BLaER1 treated with 17β-estradiol and CSF1 and Interleukin-3, amounts not matched to agents 10 nM and 100 nM (cell line): ENCODE data around the gene NDUFS1.
"Not testable (repeated sequence)": the region's sequence is repeated elsewhere in the genome, so short reads cannot be mapped to it uniquely, and the experiment has no call there.

Source experiments
- H3K27ac ChIP-seq, 11 experiments: shearing (Covaris generic); formaldehyde crosslinking; 2 replicates each; pipeline ENCODE4 v1.8.1; 2022
- H3K27me3 ChIP-seq, 11 experiments: shearing (Covaris generic); formaldehyde crosslinking; 2 replicates each; pipeline ENCODE4 v1.8.1; 2022
- H3K36me3 ChIP-seq, 11 experiments: shearing (Covaris generic); formaldehyde crosslinking; 2 replicates each; pipeline ENCODE4 v1.8.1; 2022
- H3K4me1 ChIP-seq, 10 experiments: shearing (Covaris generic); formaldehyde crosslinking; 2 replicates each; pipeline ENCODE4 v1.8.1; 2022
- H3K4me2 ChIP-seq, 11 experiments: shearing (Covaris generic); formaldehyde crosslinking; 2 replicates each; pipeline ENCODE4 v1.8.1; 2022
- H3K4me3 ChIP-seq, 10 experiments: shearing (Covaris generic); formaldehyde crosslinking; 2 replicates each; pipeline ENCODE4 v1.8.1; 2022
- H3K9ac ChIP-seq, 11 experiments: shearing (Covaris generic); formaldehyde crosslinking; 2 replicates each; pipeline ENCODE4 v1.8.1; 2022
- H3K9me3 ChIP-seq, 11 experiments: shearing (Covaris generic); formaldehyde crosslinking; replicated peaks in 1 of 11; 2 replicates each; pipeline ENCODE4 v1.8.1; 2022
- H4K20me1 ChIP-seq, 11 experiments: shearing (Covaris generic); formaldehyde crosslinking; 2 replicates each; pipeline ENCODE4 v1.8.1; 2022
- Cebpa-rat ChIP-seq, 11 experiments: shearing (Covaris generic); IDR thresholded peaks; 2 replicates each; pipeline ENCODE4 v1.8.1; 2022

Gene NDUFS1

GRCh38 chr2:206084439-206084869, 74.8 kb downstream of the NDUFS1 start:
- Histone ChIP-seq H3K27ac (peak overlapping the region; percentile 95 to 100 (median 98)), H3K9ac (peak overlapping the region; percentile 95 to 100 (median 100)), H4K20me1 (peaks cover 6 to 42% (median 27%) of the 10 kb centered on the region in 11 experiments; a peak in 16 of 22 replicates), H3K4me2 (peak overlapping the region; percentile 64 to 98 (median 94)), H3K9me3 (no peaks in the 10 kb centered on the region), H3K4me1 (peaks cover 12 to 35% (median 31%) of the 10 kb centered on the region in 10 experiments), H3K4me3 (peak overlapping the region; percentile 69 to 87 (median 78)), H3K27me3 (no peaks in the 10 kb centered on the region), H3K36me3 (peaks cover 0 to 7% (median 0%) of the 10 kb centered on the region in 11 experiments; a peak in 2 of 22 replicates)
- no peak for TF ChIP-seq Cebpa-rat (IDR thresholded peaks at IDR 0.05)

GRCh38 chr2:206083602-206084438, 75.4 kb downstream of the NDUFS1 start:
- H3K4me3 ChIP-seq, result peak overlapping the region; percentile 69 to 87 (median 78)
- no peak for TF ChIP-seq Cebpa-rat (IDR thresholded peaks at IDR 0.05)
- peaks cover 0 to 5% (median 0%) of the 10 kb centered on the region in 11 experiments; a peak in 3 of 22 replicates for H3K36me3 ChIP-seq
- peak overlapping the region; percentile 95 to 100 (median 100) for H3K9ac ChIP-seq
- peaks cover 12 to 35% (median 27%) of the 10 kb centered on the region in 10 experiments for H3K4me1 ChIP-seq
- peak overlapping the region; percentile 64 to 98 (median 94) for H3K4me2 ChIP-seq
- peak overlapping the region; percentile 95 to 100 (median 98) for H3K27ac ChIP-seq
- peaks cover 6 to 49% (median 33%) of the 10 kb centered on the region in 11 experiments; a peak in 16 of 22 replicates for H4K20me1 ChIP-seq
- H3K9me3 ChIP-seq, result no peaks in the 10 kb centered on the region
- H3K27me3 ChIP-seq, result no peaks in the 10 kb centered on the region

- no peak for TF ChIP-seq Cebpa-rat (IDR thresholded peaks at IDR 0.05)
- no peaks in the 10 kb centered on the region for H3K27me3 ChIP-seq
- no peak overlapping the region for H3K27ac ChIP-seq
- no peak overlapping the region for H3K4me3 ChIP-seq
- H3K9ac ChIP-seq, result no peak overlapping the region
- peaks cover 0 to 17% (median 5%) of the 10 kb centered on the region in 11 experiments; a peak in 4 of 22 replicates for H3K36me3 ChIP-seq
- H4K20me1 ChIP-seq, result peaks cover 6 to 63% (median 43%) of the 10 kb centered on the region in 11 experiments; a peak in 16 of 22 replicates
- no peak overlapping the region; a peak in 1 of 22 replicates for H3K4me2 ChIP-seq
- peaks cover 6 to 28% (median 14%) of the 10 kb centered on the region in 10 experiments for H3K4me1 ChIP-seq
- H3K9me3 ChIP-seq, result no peaks in the 10 kb centered on the region
Observed at GRCh38 chr2:206082298-206082843, 76.9 kb downstream of the NDUFS1 start.

GRCh38 chr2:206080927-206081326, 78.3 kb downstream of the NDUFS1 start:
- no peaks in the 10 kb centered on the region for H3K9me3 ChIP-seq
- peaks cover 6 to 76% (median 51%) of the 10 kb centered on the region in 11 experiments; a peak in 17 of 22 replicates for H4K20me1 ChIP-seq
- TF ChIP-seq Cebpa-rat (IDR thresholded peaks at IDR 0.05), result no peak
- H3K4me3 ChIP-seq, result no peak overlapping the region
- peaks cover 0 to 18% (median 5%) of the 10 kb centered on the region in 11 experiments; a peak in 6 of 22 replicates for H3K36me3 ChIP-seq
- no peak overlapping the region for H3K4me2 ChIP-seq
- peaks cover 6 to 25% (median 14%) of the 10 kb centered on the region in 10 experiments for H3K4me1 ChIP-seq
- H3K9ac ChIP-seq, result no peak overlapping the region
- no peak overlapping the region for H3K27ac ChIP-seq
- H3K27me3 ChIP-seq, result no peaks in the 10 kb centered on the region

GRCh38 chr2:206079699-206080465, 79.4 kb downstream of the NDUFS1 start:
- no peak for TF ChIP-seq Cebpa-rat (IDR thresholded peaks at IDR 0.05)
- H3K27ac ChIP-seq, result no peak overlapping the region
- no peak overlapping the region for H3K4me3 ChIP-seq
- no peak overlapping the region for H3K9ac ChIP-seq
- H3K9me3 ChIP-seq, result no peaks in the 10 kb centered on the region
- H3K36me3 ChIP-seq, result peaks cover 0 to 20% (median 5%) of the 10 kb centered on the region in 11 experiments; a peak in 7 of 22 replicates
- H3K4me2 ChIP-seq, result no peak overlapping the region
- H3K27me3 ChIP-seq, result no peaks in the 10 kb centered on the region
- peaks cover 9 to 86% (median 53%) of the 10 kb centered on the region in 11 experiments; a peak in 17 of 22 replicates for H4K20me1 ChIP-seq
- peaks cover 6 to 25% (median 14%) of the 10 kb centered on the region in 10 experiments for H3K4me1 ChIP-seq

GRCh38 chr2:206077879-206078278, 81.4 kb downstream of the NDUFS1 start:
- H3K9me3 ChIP-seq, H3K4me3 ChIP-seq, H3K27me3 ChIP-seq, H3K4me2 ChIP-seq, H3K27ac ChIP-seq, H3K9ac ChIP-seq: not testable (repeated sequence)
- Histone ChIP-seq H3K36me3 (peaks cover 14 to 40% (median 21%) of the 10 kb centered on the region in 11 experiments), H3K4me1 (peaks cover 0 to 14% (median 6%) of the 10 kb centered on the region in 10 experiments; a peak in 11 of 20 replicates), H4K20me1 (peaks cover 9 to 96% (median 69%) of the 10 kb centered on the region in 11 experiments; a peak in 18 of 22 replicates)

GRCh38 chr2:206075113-206075512, 84.1 kb downstream of the NDUFS1 start:
- Histone ChIP-seq H3K27me3 (no peaks in the 10 kb centered on the region), H4K20me1 (peaks cover 3 to 99% (median 65%) of the 10 kb centered on the region in 11 experiments; a peak in 18 of 22 replicates), H3K4me3 (no peak overlapping the region), H3K4me1 (peaks cover 0 to 29% (median 0%) of the 10 kb centered on the region in 10 experiments; a peak in 7 of 20 replicates), H3K36me3 (peaks cover 14 to 51% (median 24%) of the 10 kb centered on the region in 11 experiments), H3K9me3 (no peaks in the 10 kb centered on the region), H3K9ac (no peak overlapping the region), H3K27ac (no peak overlapping the region), H3K4me2 (no peak overlapping the region)
- TF ChIP-seq Cebpa-rat (IDR thresholded peaks at IDR 0.05), result no peak

GRCh38 chr2:206071807-206072206, 87.4 kb downstream of the NDUFS1 start:
- Histone ChIP-seq H3K9me3 (peaks cover 0 to 5% (median 0%) of the 10 kb centered on the region in 11 experiments; a peak in 5 of 22 replicates), H3K27me3 (no peaks in the 10 kb centered on the region), H3K4me3 (no peak overlapping the region), H4K20me1 (peaks cover 3 to 100% (median 48%) of the 10 kb centered on the region in 11 experiments; a peak in 16 of 22 replicates), H3K27ac (no peak overlapping the region), H3K36me3 (peaks cover 13 to 47% (median 28%) of the 10 kb centered on the region in 11 experiments), H3K9ac (no peak overlapping the region), H3K4me2 (peak overlapping the region in 3 of 11 experiments; percentile 17 to 63 (median 20); a peak in 4 of 22 replicates), H3K4me1 (peaks cover 0 to 29% (median 0%) of the 10 kb centered on the region in 10 experiments; a peak in 6 of 20 replicates)
- no peak for TF ChIP-seq Cebpa-rat (IDR thresholded peaks at IDR 0.05)
